ENCODE results near the gene HEG1.

The HEG1 gene

GRCh38 chr3:125039131-125040100, 16.4 kb downstream of the HEG1 start:
- H3K4ac ChIP-seq (ENCODE audit: low read length): no peak overlapping the region
- no peak overlapping the region for H3K4me3 ChIP-seq (ENCODE audit: low read length in 2 of 2)
- no peak overlapping the region for H2BK12ac ChIP-seq (ENCODE audit: low read length)
- no peak overlapping the region for H4K91ac ChIP-seq (ENCODE audit: low read depth, low read length, poor library complexity)
- H2AFZ ChIP-seq (ENCODE audit: low read length): no peak overlapping the region
- DNase-seq (ENCODE audit: low spot score): peak; percentile 79
- H3K9ac ChIP-seq (ENCODE audit: low read depth, low read length, poor library complexity): no peak overlapping the region
- no peak overlapping the region for H3K18ac ChIP-seq (ENCODE audit: low read length)
- H2BK15ac ChIP-seq (ENCODE audit: low read length): no peak overlapping the region
- H2BK120ac ChIP-seq (ENCODE audit: low read depth, low read length): no peak overlapping the region
- H3K79me1 ChIP-seq (ENCODE audit: low read depth, low read length): no peaks in the 10 kb centered on the region
- no peaks in the 10 kb centered on the region for H3K27me3 ChIP-seq (ENCODE audit: control insufficient read depth in 3 of 3, insufficient read depth in 3 of 3, low read depth in 1 of 3, low read length in 3 of 3)
- no peak overlapping the region for H2BK5ac ChIP-seq (ENCODE audit: low read length)
- H2AK5ac ChIP-seq (ENCODE audit: low read depth, low read length): no peak overlapping the region
- no peak overlapping the region for H3K23ac ChIP-seq (ENCODE audit: low read depth, low read length, poor library complexity)
- H3K4me1 ChIP-seq (ENCODE audit: control insufficient read depth in 2 of 2, insufficient read depth in 1 of 2, low read depth in 1 of 2, low read length in 2 of 2): peaks cover 38 to 42% of the 10 kb centered on the region in 2 donors
- H3K4me2 ChIP-seq (ENCODE audit: insufficient read depth, low read length, poor library complexity, severe bottlenecking): peak overlapping the region; percentile 35
- H3K14ac ChIP-seq (ENCODE audit: low read length): no peak overlapping the region
- no peaks in the 10 kb centered on the region for H3K36me3 ChIP-seq (replicated peaks in 1 of 2; ENCODE audit: control insufficient read depth in 2 of 2, insufficient read depth in 2 of 2, low read length in 2 of 2)
- no peak overlapping the region for H4K8ac ChIP-seq (ENCODE audit: low read depth, low read length)
- no CpG with 5 or more reads among the region's 11 CpGs for WGBS, 2 donors (ENCODE audit: extremely low coverage in 2 of 2, insufficient read length in 2 of 2, insufficient replicate concordance in 1 of 2)
- peak overlapping the region; percentile 62 for H3K27ac ChIP-seq (replicated peaks; ENCODE audit: low read length)
- H3K9me3 ChIP-seq (replicated peaks in 1 of 2; ENCODE audit: control insufficient read depth in 2 of 2, insufficient read depth in 1 of 2, low read depth in 1 of 2, low read length in 2 of 2): peaks cover 0 to 14% of the 10 kb centered on the region in 2 donors

- H3K23ac ChIP-seq (ENCODE audit: low read depth, low read length, poor library complexity): no peak overlapping the region
These were observed 18.2 kb downstream of the HEG1 start for GRCh38 chr3:125037498-125038150.

GRCh38 chr3:125035217-125035616, 20.6 kb downstream of the HEG1 start:
- Histone ChIP-seq H2AFZ (ENCODE audit: low read length) (no peak overlapping the region), H3K27me3 (ENCODE audit: control insufficient read depth in 3 of 3, insufficient read depth in 3 of 3, low read depth in 1 of 3, low read length in 3 of 3) (no peaks in the 10 kb centered on the region), H3K18ac (ENCODE audit: low read length) (no peak overlapping the region), H3K4me2 (ENCODE audit: insufficient read depth, low read length, poor library complexity, severe bottlenecking) (no peak overlapping the region), H2BK120ac (ENCODE audit: low read depth, low read length) (no peak overlapping the region), H3K4me1 (ENCODE audit: control insufficient read depth in 2 of 2, insufficient read depth in 1 of 2, low read depth in 1 of 2, low read length in 2 of 2) (peaks cover 27 to 28% of the 10 kb centered on the region in 2 donors), H3K27ac (replicated peaks; ENCODE audit: low read length) (no peak overlapping the region), H3K79me1 (ENCODE audit: low read depth, low read length) (peaks cover 2% of the 10 kb centered on the region), H3K9me3 (replicated peaks in 1 of 2; ENCODE audit: control insufficient read depth in 2 of 2, insufficient read depth in 1 of 2, low read depth in 1 of 2, low read length in 2 of 2) (peaks cover 0 to 17% of the 10 kb centered on the region in 2 donors), H3K36me3 (replicated peaks in 1 of 2; ENCODE audit: control insufficient read depth in 2 of 2, insufficient read depth in 2 of 2, low read length in 2 of 2) (no peaks in the 10 kb centered on the region), H3K14ac (ENCODE audit: low read length) (no peak overlapping the region), H2BK12ac (ENCODE audit: low read length) (no peak overlapping the region), H3K23ac (ENCODE audit: low read depth, low read length, poor library complexity) (no peak overlapping the region), H4K8ac (ENCODE audit: low read depth, low read length) (no peak overlapping the region), H2BK5ac (ENCODE audit: low read length) (no peak overlapping the region), H2BK15ac (ENCODE audit: low read length) (no peak overlapping the region), H4K91ac (ENCODE audit: low read depth, low read length, poor library complexity) (no peak overlapping the region), H3K4me3 (ENCODE audit: low read length in 2 of 2) (no peak overlapping the region), H2AK5ac (ENCODE audit: low read depth, low read length) (no peak overlapping the region), H3K4ac (ENCODE audit: low read length) (no peak overlapping the region), H3K9ac (ENCODE audit: low read depth, low read length, poor library complexity) (no peak overlapping the region)
- WGBS, 2 donors (ENCODE audit: extremely low coverage in 2 of 2, insufficient read length in 2 of 2, insufficient replicate concordance in 1 of 2): no CpG with 5 or more reads among the region's 5 CpGs
- no peak for DNase-seq (ENCODE audit: low spot score)

More at GRCh38 chr3:125037498-125038150, 18.2 kb downstream of the HEG1 start:
- no peak overlapping the region for H2BK5ac ChIP-seq (ENCODE audit: low read length)
- H3K4ac ChIP-seq (ENCODE audit: low read length): no peak overlapping the region
- no CpG with 5 or more reads among the region's 2 CpGs for WGBS, 2 donors (ENCODE audit: extremely low coverage in 2 of 2, insufficient read length in 2 of 2, insufficient replicate concordance in 1 of 2)
- H3K9me3 ChIP-seq (replicated peaks in 1 of 2; ENCODE audit: control insufficient read depth in 2 of 2, insufficient read depth in 1 of 2, low read depth in 1 of 2, low read length in 2 of 2): peaks cover 0 to 16% of the 10 kb centered on the region in 2 donors
- DNase-seq (ENCODE audit: low spot score): no peak
- no peak overlapping the region for H3K4me2 ChIP-seq (ENCODE audit: insufficient read depth, low read length, poor library complexity, severe bottlenecking)
- H4K8ac ChIP-seq (ENCODE audit: low read depth, low read length): no peak overlapping the region
- H3K79me1 ChIP-seq (ENCODE audit: low read depth, low read length): no peaks in the 10 kb centered on the region
- H3K27ac ChIP-seq (replicated peaks; ENCODE audit: low read length): no peak overlapping the region
- no peak overlapping the region for H2BK12ac ChIP-seq (ENCODE audit: low read length)
- H3K36me3 ChIP-seq (replicated peaks in 1 of 2; ENCODE audit: control insufficient read depth in 2 of 2, insufficient read depth in 2 of 2, low read length in 2 of 2): no peaks in the 10 kb centered on the region
- no peak overlapping the region for H2BK15ac ChIP-seq (ENCODE audit: low read length)
- H3K18ac ChIP-seq (ENCODE audit: low read length): peak overlapping the region; percentile 33
- peaks cover 27 to 31% of the 10 kb centered on the region in 2 donors for H3K4me1 ChIP-seq (ENCODE audit: control insufficient read depth in 2 of 2, insufficient read depth in 1 of 2, low read depth in 1 of 2, low read length in 2 of 2)
- H4K91ac ChIP-seq (ENCODE audit: low read depth, low read length, poor library complexity): no peak overlapping the region
- H2AFZ ChIP-seq (ENCODE audit: low read length): no peak overlapping the region
- H3K9ac ChIP-seq (ENCODE audit: low read depth, low read length, poor library complexity): no peak overlapping the region
- no peaks in the 10 kb centered on the region for H3K27me3 ChIP-seq (ENCODE audit: control insufficient read depth in 3 of 3, insufficient read depth in 3 of 3, low read depth in 1 of 3, low read length in 3 of 3)
- no peak overlapping the region for H2AK5ac ChIP-seq (ENCODE audit: low read depth, low read length)
- H2BK120ac ChIP-seq (ENCODE audit: low read depth, low read length): no peak overlapping the region
- H3K4me3 ChIP-seq (ENCODE audit: low read length in 2 of 2): no peak overlapping the region
- no peak overlapping the region for H3K14ac ChIP-seq (ENCODE audit: low read length)

GRCh38 chr3:125033616-125034015, 22.2 kb downstream of the HEG1 start:
- Histone ChIP-seq H3K4ac (ENCODE audit: low read length) (no peak overlapping the region), H2AK5ac (ENCODE audit: low read depth, low read length) (no peak overlapping the region), H3K4me2 (ENCODE audit: insufficient read depth, low read length, poor library complexity, severe bottlenecking) (no peak overlapping the region), H2BK15ac (ENCODE audit: low read length) (no peak overlapping the region), H3K23ac (ENCODE audit: low read depth, low read length, poor library complexity) (no peak overlapping the region), H3K9me3 (replicated peaks in 1 of 2; ENCODE audit: control insufficient read depth in 2 of 2, insufficient read depth in 1 of 2, low read depth in 1 of 2, low read length in 2 of 2) (peaks cover 0 to 20% of the 10 kb centered on the region in 2 donors), H4K8ac (ENCODE audit: low read depth, low read length) (no peak overlapping the region), H3K36me3 (replicated peaks in 1 of 2; ENCODE audit: control insufficient read depth in 2 of 2, insufficient read depth in 2 of 2, low read length in 2 of 2) (peaks cover 6 to 11% of the 10 kb centered on the region in 2 donors), H3K9ac (ENCODE audit: low read depth, low read length, poor library complexity) (no peak overlapping the region), H3K14ac (ENCODE audit: low read length) (no peak overlapping the region), H3K27ac (replicated peaks; ENCODE audit: low read length) (no peak overlapping the region), H3K27me3 (ENCODE audit: control insufficient read depth in 3 of 3, insufficient read depth in 3 of 3, low read depth in 1 of 3, low read length in 3 of 3) (no peaks in the 10 kb centered on the region), H4K91ac (ENCODE audit: low read depth, low read length, poor library complexity) (no peak overlapping the region), H2BK12ac (ENCODE audit: low read length) (no peak overlapping the region), H3K4me3 (ENCODE audit: low read length in 2 of 2) (no peak overlapping the region), H2AFZ (ENCODE audit: low read length) (no peak overlapping the region), H3K4me1 (ENCODE audit: control insufficient read depth in 2 of 2, insufficient read depth in 1 of 2, low read depth in 1 of 2, low read length in 2 of 2) (peaks cover 12 to 19% of the 10 kb centered on the region in 2 donors), H2BK120ac (ENCODE audit: low read depth, low read length) (no peak overlapping the region), H3K18ac (ENCODE audit: low read length) (no peak overlapping the region), H3K79me1 (ENCODE audit: low read depth, low read length) (peaks cover 2% of the 10 kb centered on the region), H2BK5ac (ENCODE audit: low read length) (no peak overlapping the region)
- DNase-seq (ENCODE audit: low spot score): no peak
- no CpG with 5 or more reads among the region's 14 CpGs for WGBS, 2 donors (ENCODE audit: extremely low coverage in 2 of 2, insufficient read length in 2 of 2, insufficient replicate concordance in 1 of 2)
